ENCODE results near the gene MARS1. TPM values are rescaled to one million over a fixed set of nuclear protein-coding genes. Genes with fewer than 3 reads are reported as not detected.

The MARS1 gene
- total RNA-seq, 2 experiments from 2014 or later: 203 to 204 TPM

DNA sequence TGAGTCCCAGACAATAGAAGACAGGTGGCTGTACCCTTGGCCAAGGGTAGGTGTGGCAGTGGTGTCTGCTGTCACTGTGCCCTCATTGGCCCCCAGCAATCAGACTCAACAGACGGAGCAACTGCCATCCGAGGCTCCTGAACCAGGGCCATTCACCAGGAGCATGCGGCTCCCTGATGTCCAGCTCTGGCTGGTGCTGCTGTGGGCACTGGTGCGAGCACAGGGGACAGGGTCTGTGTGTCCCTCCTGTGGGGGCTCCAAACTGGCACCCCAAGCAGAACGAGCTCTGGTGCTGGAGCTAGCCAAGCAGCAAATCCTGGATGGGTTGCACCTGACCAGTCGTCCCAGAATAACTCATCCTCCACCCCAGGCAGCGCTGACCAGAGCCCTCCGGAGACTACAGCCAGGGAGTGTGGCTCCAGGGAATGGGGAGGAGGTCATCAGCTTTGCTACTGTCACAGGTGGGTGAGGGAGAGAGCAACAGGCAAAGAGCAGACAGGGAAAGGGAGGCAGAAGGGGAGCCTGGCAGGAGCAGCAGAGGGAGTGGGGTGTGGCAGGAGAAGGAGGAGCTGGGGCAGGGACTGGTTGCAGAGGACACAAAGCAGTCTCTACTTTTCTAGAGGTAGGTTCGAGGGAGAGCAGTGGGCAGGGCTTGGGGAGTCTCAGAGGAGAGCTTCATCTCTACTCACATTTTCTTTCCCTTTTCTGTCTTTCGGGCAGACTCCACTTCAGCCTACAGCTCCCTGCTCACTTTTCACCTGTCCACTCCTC lies 32.3 kb upstream of the MARS1 start:
- intact Hi-C loops (cut with DNase I, micrococcal nuclease): loop anchor here (2.0 to 10.0 kb wide), 3 partner anchors 21 to 191 kb away; partner anchors contain the start of gene INHBC (in 1 of the 2)
- Histone ChIP-seq H3K4me1 (ENCODE audit: insufficient read depth, low read length) (peaks cover 33% of the 10 kb centered on the region), H3K4me3 (ENCODE audit: low read length) (no peak overlapping the region), H3K27ac (ENCODE audit: low read depth in 1 of 2, low read length in 2 of 2) (no peak overlapping the region), H3K9me3 (ENCODE audit: control insufficient read depth in 1 of 2, insufficient read depth in 1 of 2, low read length in 2 of 2) (no peaks in the 10 kb centered on the region), H3K36me3 (ENCODE audit: insufficient read depth, low read length) (no peaks in the 10 kb centered on the region), H3K27me3 (ENCODE audit: control insufficient read depth in 1 of 2, insufficient read depth in 2 of 2, low read length in 2 of 2) (peaks cover 0 to 4% of the 10 kb centered on the region in 2 experiments)
- CTCF ChIA-PET: interaction anchor here (0.7 to 1.3 kb wide), 5 partner anchors 10 to 177 kb away, joined by 3 to 5 read pairs (median 3); partner anchors contain the start of gene B4GALNT1
- no peak overlapping the region for H3K4me3 Mint-ChIP-seq
- peaks cover 8% of the 10 kb centered on the region for H3K36me3 Mint-ChIP-seq (ENCODE audit: low read depth)
- TF ChIP-seq, protein P1, sequence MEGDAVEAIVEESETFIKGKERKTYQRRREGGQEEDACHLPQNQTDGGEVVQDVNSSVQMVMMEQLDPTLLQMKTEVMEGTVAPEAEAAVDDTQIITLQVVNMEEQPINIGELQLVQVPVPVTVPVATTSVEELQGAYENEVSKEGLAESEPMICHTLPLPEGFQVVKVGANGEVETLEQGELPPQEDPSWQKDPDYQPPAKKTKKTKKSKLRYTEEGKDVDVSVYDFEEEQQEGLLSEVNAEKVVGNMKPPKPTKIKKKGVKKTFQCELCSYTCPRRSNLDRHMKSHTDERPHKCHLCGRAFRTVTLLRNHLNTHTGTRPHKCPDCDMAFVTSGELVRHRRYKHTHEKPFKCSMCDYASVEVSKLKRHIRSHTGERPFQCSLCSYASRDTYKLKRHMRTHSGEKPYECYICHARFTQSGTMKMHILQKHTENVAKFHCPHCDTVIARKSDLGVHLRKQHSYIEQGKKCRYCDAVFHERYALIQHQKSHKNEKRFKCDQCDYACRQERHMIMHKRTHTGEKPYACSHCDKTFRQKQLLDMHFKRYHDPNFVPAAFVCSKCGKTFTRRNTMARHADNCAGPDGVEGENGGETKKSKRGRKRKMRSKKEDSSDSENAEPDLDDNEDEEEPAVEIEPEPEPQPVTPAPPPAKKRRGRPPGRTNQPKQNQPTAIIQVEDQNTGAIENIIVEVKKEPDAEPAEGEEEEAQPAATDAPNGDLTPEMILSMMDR (IDR thresholded peaks at IDR 0.05): no peak
- peaks cover 11% of the 10 kb centered on the region for H3K27me3 Mint-ChIP-seq
- DNase-seq (no peak), ATAC-seq (ENCODE audit: poor library complexity) (no peak)
- POLR2A ChIA-PET: interaction anchor here (0.8 to 1.1 kb wide), 2 partner anchors 22 to 26 kb away, joined by 3 to 4 read pairs; no protein-coding TSS in a partner anchor
- peaks cover 27% of the 10 kb centered on the region for H3K4me1 Mint-ChIP-seq (ENCODE audit: low read depth)
- no peak overlapping the region for H3K27ac Mint-ChIP-seq
- H3K9me3 Mint-ChIP-seq: no peaks in the 10 kb centered on the region

- Histone ChIP-seq H3K9me3 (ENCODE audit: control insufficient read depth in 1 of 2, insufficient read depth in 1 of 2, low read length in 2 of 2) (no peaks in the 10 kb centered on the region), H3K4me1 (ENCODE audit: insufficient read depth, low read length) (peaks cover 40% of the 10 kb centered on the region), H3K4me3 (ENCODE audit: low read length) (no peak overlapping the region), H3K27me3 (ENCODE audit: control insufficient read depth in 1 of 2, insufficient read depth in 2 of 2, low read length in 2 of 2) (peaks cover 6 to 10% of the 10 kb centered on the region in 2 experiments), H3K27ac (ENCODE audit: low read depth in 1 of 2, low read length in 2 of 2) (no peak overlapping the region), H3K36me3 (ENCODE audit: insufficient read depth, low read length) (no peaks in the 10 kb centered on the region)
- H3K4me1 Mint-ChIP-seq (ENCODE audit: low read depth): peaks cover 34% of the 10 kb centered on the region
- intact Hi-C loops (cut with DNase I, micrococcal nuclease): loop anchor here (2.0 to 10.0 kb wide), 2 partner anchors 27 to 191 kb away; no protein-coding TSS in a partner anchor
- H3K4me3 Mint-ChIP-seq: peak overlapping the region; percentile 49
- peaks cover 14% of the 10 kb centered on the region for H3K27me3 Mint-ChIP-seq
- H3K36me3 Mint-ChIP-seq (ENCODE audit: low read depth): peaks cover 8% of the 10 kb centered on the region
- H3K27ac Mint-ChIP-seq: no peak overlapping the region
- POLR2A ChIA-PET: interaction anchor here (1.1 kb wide), 1 partner anchor 21 kb away, joined by 3 read pairs; no protein-coding TSS in a partner anchor
- CTCF ChIA-PET: interaction anchor here (0.7 to 1.3 kb wide), 5 partner anchors 9 to 177 kb away, joined by 3 to 5 read pairs (median 3); partner anchors contain the start of gene B4GALNT1
- ATAC-seq (ENCODE audit: poor library complexity) (no peak), DNase-seq (peak in 8 of 14 experiments; percentile 28 to 75 (median 48))
- no peaks in the 10 kb centered on the region for H3K9me3 Mint-ChIP-seq
- TF ChIP-seq, protein P1 (IDR thresholded peaks at IDR 0.05): peak; percentile 56
Observed at GRCh38 chr12:57456145-57456700, 31.6 kb upstream of the MARS1 start.

DNA sequence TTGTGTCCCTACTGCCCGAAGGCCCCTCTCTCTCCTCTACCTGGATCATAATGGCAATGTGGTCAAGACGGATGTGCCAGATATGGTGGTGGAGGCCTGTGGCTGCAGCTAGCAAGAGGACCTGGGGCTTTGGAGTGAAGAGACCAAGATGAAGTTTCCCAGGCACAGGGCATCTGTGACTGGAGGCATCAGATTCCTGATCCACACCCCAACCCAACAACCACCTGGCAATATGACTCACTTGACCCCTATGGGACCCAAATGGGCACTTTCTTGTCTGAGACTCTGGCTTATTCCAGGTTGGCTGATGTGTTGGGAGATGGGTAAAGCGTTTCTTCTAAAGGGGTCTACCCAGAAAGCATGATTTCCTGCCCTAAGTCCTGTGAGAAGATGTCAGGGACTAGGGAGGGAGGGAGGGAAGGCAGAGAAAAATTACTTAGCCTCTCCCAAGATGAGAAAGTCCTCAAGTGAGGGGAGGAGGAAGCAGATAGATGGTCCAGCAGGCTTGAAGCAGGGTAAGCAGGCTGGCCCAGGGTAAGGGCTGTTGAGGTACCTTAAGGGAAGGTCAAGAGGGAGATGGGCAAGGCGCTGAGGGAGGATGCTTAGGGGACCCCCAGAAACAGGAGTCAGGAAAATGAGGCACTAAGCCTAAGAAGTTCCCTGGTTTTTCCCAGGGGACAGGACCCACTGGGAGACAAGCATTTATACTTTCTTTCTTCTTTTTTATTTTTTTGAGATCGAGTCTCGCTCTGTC lies 31.0 kb upstream of the MARS1 start:
- H3K36me3 ChIP-seq (ENCODE audit: insufficient read depth, low read length): no peaks in the 10 kb centered on the region
- ChIA-PET CTCF (interaction anchor here (1.2 kb wide), 1 partner anchor 25 kb away, joined by 3 read pairs; no protein-coding TSS in a partner anchor), POLR2A (no interaction called here)
- H3K9me3 ChIP-seq (ENCODE audit: control insufficient read depth in 1 of 2, insufficient read depth in 1 of 2, low read length in 2 of 2): no peaks in the 10 kb centered on the region
- Mint-ChIP-seq H3K4me1 (ENCODE audit: low read depth) (peaks cover 41% of the 10 kb centered on the region), H3K9me3 (no peaks in the 10 kb centered on the region), H3K36me3 (ENCODE audit: low read depth) (peaks cover 8% of the 10 kb centered on the region), H3K27me3 (peaks cover 19% of the 10 kb centered on the region), H3K27ac (no peak overlapping the region), H3K4me3 (peak overlapping the region; percentile 25)
- intact Hi-C loops (cut with DNase I, micrococcal nuclease): loop anchor here (2.0 to 10.0 kb wide), 2 partner anchors 28 to 192 kb away; no protein-coding TSS in a partner anchor
- H3K4me1 ChIP-seq (ENCODE audit: insufficient read depth, low read length): peaks cover 47% of the 10 kb centered on the region
- DNase-seq: no peak
- H3K27me3 ChIP-seq (ENCODE audit: control insufficient read depth in 1 of 2, insufficient read depth in 2 of 2, low read length in 2 of 2): peaks cover 9 to 11% of the 10 kb centered on the region in 2 experiments
- H3K27ac ChIP-seq (ENCODE audit: low read depth in 1 of 2, low read length in 2 of 2): no peak overlapping the region
- ATAC-seq (ENCODE audit: poor library complexity): no peak
- H3K4me3 ChIP-seq (ENCODE audit: low read length): no peak overlapping the region
- TF ChIP-seq, protein P1 (IDR thresholded peaks at IDR 0.05): no peak
